ENCODE data around the gene SLFNL1.

SLFNL1 gene

GRCh38 chr1:40998668-40999067 lies 22.9 kb downstream of the SLFNL1 start:
- ATAC-seq (replicated peaks; ENCODE audit: extremely low read depth, poor library complexity, severe bottlenecking) = no peak
- DNase-seq (ENCODE audit: low spot score in 2 of 2) = no peak
- H3K4me3 Mint-ChIP-seq = no peak overlapping the region
- peaks cover 52% of the 10 kb centered on the region for H3K36me3 Mint-ChIP-seq (ENCODE audit: insufficient read depth)
- peaks cover 11% of the 10 kb centered on the region for H3K4me1 Mint-ChIP-seq
- H3K27ac Mint-ChIP-seq (ENCODE audit: low read depth) = no peak overlapping the region
- H3K9me3 Mint-ChIP-seq = no peaks in the 10 kb centered on the region
- no peaks in the 10 kb centered on the region for H3K27me3 Mint-ChIP-seq

GRCh38 chr1:40997096-40997495 lies 24.4 kb downstream of the SLFNL1 start:
- no peaks in the 10 kb centered on the region for H3K27me3 Mint-ChIP-seq
- ATAC-seq (replicated peaks; ENCODE audit: extremely low read depth, poor library complexity, severe bottlenecking) (no peak), DNase-seq (ENCODE audit: low spot score in 2 of 2) (no peak)
- no peak overlapping the region for H3K4me3 Mint-ChIP-seq
- peak overlapping the region; percentile 74 for H3K27ac Mint-ChIP-seq (ENCODE audit: low read depth)
- H3K36me3 Mint-ChIP-seq (ENCODE audit: insufficient read depth) = peaks cover 60% of the 10 kb centered on the region
- no peaks in the 10 kb centered on the region for H3K9me3 Mint-ChIP-seq
- H3K4me1 Mint-ChIP-seq = no peaks in the 10 kb centered on the region

- DNase-seq (ENCODE audit: low spot score in 2 of 2) = no peak
- Mint-ChIP-seq H3K27me3 (no peaks in the 10 kb centered on the region), H3K36me3 (ENCODE audit: insufficient read depth) (peaks cover 76% of the 10 kb centered on the region), H3K9me3 (no peaks in the 10 kb centered on the region), H3K4me1 (no peaks in the 10 kb centered on the region), H3K27ac (ENCODE audit: low read depth) (no peak overlapping the region), H3K4me3 (no peak overlapping the region)
- ATAC-seq (replicated peaks; ENCODE audit: extremely low read depth, poor library complexity, severe bottlenecking) = no peak
These were observed 32.5 kb downstream of the SLFNL1 start for GRCh38 chr1:40989066-40989465.

GRCh38 chr1:40988280-40988679 lies 33.2 kb downstream of the SLFNL1 start:
- no peak for DNase-seq (ENCODE audit: low spot score in 2 of 2)
- Mint-ChIP-seq H3K36me3 (ENCODE audit: insufficient read depth) (peaks cover 73% of the 10 kb centered on the region), H3K4me1 (no peaks in the 10 kb centered on the region), H3K27me3 (no peaks in the 10 kb centered on the region), H3K9me3 (no peaks in the 10 kb centered on the region), H3K27ac (ENCODE audit: low read depth) (no peak overlapping the region), H3K4me3 (no peak overlapping the region)
- no peak for ATAC-seq (replicated peaks; ENCODE audit: extremely low read depth, poor library complexity, severe bottlenecking)

- Mint-ChIP-seq H3K4me3 (no peak overlapping the region), H3K27ac (ENCODE audit: low read depth) (no peak overlapping the region), H3K27me3 (no peaks in the 10 kb centered on the region), H3K36me3 (ENCODE audit: insufficient read depth) (peaks cover 69% of the 10 kb centered on the region), H3K9me3 (no peaks in the 10 kb centered on the region), H3K4me1 (no peaks in the 10 kb centered on the region)
- no peak for ATAC-seq (replicated peaks; ENCODE audit: extremely low read depth, poor library complexity, severe bottlenecking)
- DNase-seq (ENCODE audit: low spot score in 2 of 2) = no peak
These were observed 33.9 kb downstream of the SLFNL1 start for GRCh38 chr1:40987439-40988276.

- H3K9me3 Mint-ChIP-seq = no peaks in the 10 kb centered on the region
These were observed 34.6 kb downstream of the SLFNL1 start for GRCh38 chr1:40986956-40987355.

GRCh38 chr1:40986328-40986783 lies 35.2 kb downstream of the SLFNL1 start:
- H3K27me3 Mint-ChIP-seq = no peaks in the 10 kb centered on the region
- peaks cover 58% of the 10 kb centered on the region for H3K36me3 Mint-ChIP-seq (ENCODE audit: insufficient read depth)
- ATAC-seq (replicated peaks; ENCODE audit: extremely low read depth, poor library complexity, severe bottlenecking) (no peak), DNase-seq (ENCODE audit: low spot score in 2 of 2) (no peak)
- no peaks in the 10 kb centered on the region for H3K9me3 Mint-ChIP-seq
- peak overlapping the region; percentile 2 for H3K27ac Mint-ChIP-seq (ENCODE audit: low read depth)
- no peak overlapping the region for H3K4me3 Mint-ChIP-seq
- H3K4me1 Mint-ChIP-seq = peaks cover 8% of the 10 kb centered on the region

More at GRCh38 chr1:40986956-40987355, 34.6 kb downstream of the SLFNL1 start:
- H3K27me3 Mint-ChIP-seq = no peaks in the 10 kb centered on the region
- DNase-seq (ENCODE audit: low spot score in 2 of 2) (no peak), ATAC-seq (replicated peaks; ENCODE audit: extremely low read depth, poor library complexity, severe bottlenecking) (no peak)
- peaks cover 4% of the 10 kb centered on the region for H3K4me1 Mint-ChIP-seq
- H3K36me3 Mint-ChIP-seq (ENCODE audit: insufficient read depth) = peaks cover 64% of the 10 kb centered on the region
- H3K4me3 Mint-ChIP-seq = no peak overlapping the region
- H3K27ac Mint-ChIP-seq (ENCODE audit: low read depth) = no peak overlapping the region

- DNase-seq (ENCODE audit: low spot score in 2 of 2) (no peak), ATAC-seq (replicated peaks; ENCODE audit: extremely low read depth, poor library complexity, severe bottlenecking) (no peak)
- no peak overlapping the region for H3K27ac Mint-ChIP-seq (ENCODE audit: low read depth)
- peaks cover 13% of the 10 kb centered on the region for H3K4me1 Mint-ChIP-seq
- no peak overlapping the region for H3K4me3 Mint-ChIP-seq
- H3K36me3 Mint-ChIP-seq (ENCODE audit: insufficient read depth) = peaks cover 55% of the 10 kb centered on the region
- no peaks in the 10 kb centered on the region for H3K9me3 Mint-ChIP-seq
- no peaks in the 10 kb centered on the region for H3K27me3 Mint-ChIP-seq
These were observed 35.6 kb downstream of the SLFNL1 start for GRCh38 chr1:40985875-40986274.

- H3K4me3 Mint-ChIP-seq = no peak overlapping the region
- DNase-seq (ENCODE audit: low spot score in 2 of 2) = no peak
- H3K36me3 Mint-ChIP-seq (ENCODE audit: insufficient read depth) = peaks cover 54% of the 10 kb centered on the region
- ATAC-seq (replicated peaks; ENCODE audit: extremely low read depth, poor library complexity, severe bottlenecking) = no peak
- H3K27ac Mint-ChIP-seq (ENCODE audit: low read depth) = no peak overlapping the region
- H3K4me1 Mint-ChIP-seq = peaks cover 20% of the 10 kb centered on the region
- H3K27me3 Mint-ChIP-seq = no peaks in the 10 kb centered on the region
- H3K9me3 Mint-ChIP-seq = no peaks in the 10 kb centered on the region
These were observed 36.4 kb downstream of the SLFNL1 start for GRCh38 chr1:40985161-40985560.

GRCh38 chr1:40984531-40984930 lies 37.0 kb downstream of the SLFNL1 start:
- Mint-ChIP-seq H3K4me3 (no peak overlapping the region), H3K27me3 (no peaks in the 10 kb centered on the region), H3K9me3 (no peaks in the 10 kb centered on the region), H3K27ac (ENCODE audit: low read depth) (no peak overlapping the region), H3K4me1 (peaks cover 20% of the 10 kb centered on the region), H3K36me3 (ENCODE audit: insufficient read depth) (peaks cover 53% of the 10 kb centered on the region)
- DNase-seq (ENCODE audit: low spot score in 2 of 2) (no peak), ATAC-seq (replicated peaks; ENCODE audit: extremely low read depth, poor library complexity, severe bottlenecking) (no peak)

GRCh38 chr1:40984066-40984465 lies 37.5 kb downstream of the SLFNL1 start:
- H3K4me1 Mint-ChIP-seq = peaks cover 20% of the 10 kb centered on the region
- H3K27me3 Mint-ChIP-seq = no peaks in the 10 kb centered on the region
- ATAC-seq (replicated peaks; ENCODE audit: extremely low read depth, poor library complexity, severe bottlenecking) = no peak
- no peak for DNase-seq (ENCODE audit: low spot score in 2 of 2)
- H3K36me3 Mint-ChIP-seq (ENCODE audit: insufficient read depth) = peaks cover 49% of the 10 kb centered on the region
- no peak overlapping the region for H3K4me3 Mint-ChIP-seq
- H3K9me3 Mint-ChIP-seq = no peaks in the 10 kb centered on the region
- H3K27ac Mint-ChIP-seq (ENCODE audit: low read depth) = no peak overlapping the region

GRCh38 chr1:40983286-40983685 lies 38.2 kb downstream of the SLFNL1 start:
- Mint-ChIP-seq H3K4me3 (no peak overlapping the region), H3K27me3 (no peaks in the 10 kb centered on the region), H3K27ac (ENCODE audit: low read depth) (no peak overlapping the region), H3K36me3 (ENCODE audit: insufficient read depth) (peaks cover 43% of the 10 kb centered on the region), H3K9me3 (no peaks in the 10 kb centered on the region), H3K4me1 (peaks cover 20% of the 10 kb centered on the region)
- ATAC-seq (replicated peaks; ENCODE audit: extremely low read depth, poor library complexity, severe bottlenecking) (no peak), DNase-seq (ENCODE audit: low spot score in 2 of 2) (no peak)

- Mint-ChIP-seq H3K4me3 (no peak overlapping the region), H3K27ac (ENCODE audit: low read depth) (no peak overlapping the region), H3K9me3 (no peaks in the 10 kb centered on the region), H3K36me3 (ENCODE audit: insufficient read depth) (peaks cover 44% of the 10 kb centered on the region), H3K27me3 (no peaks in the 10 kb centered on the region), H3K4me1 (peaks cover 20% of the 10 kb centered on the region)
- no peak for DNase-seq (ENCODE audit: low spot score in 2 of 2)
- ATAC-seq (replicated peaks; ENCODE audit: extremely low read depth, poor library complexity, severe bottlenecking) = no peak
These were observed 38.8 kb downstream of the SLFNL1 start for GRCh38 chr1:40982721-40983120.

All from central memory CD8-positive, alpha-beta T cell (primary cell).